HG02973 (cell line): Measurements from ENCODE around the gene TSACC.

Experiments used
- ATAC-seq: cut with Tn5 transposase; IDR thresholded peaks from one replicate; pipeline ENCODE4 v1.9.1; 2021; ENCODE audit warnings: moderate library complexity; ENCODE audit not compliant: unreplicated experiment

TSACC gene

DNA sequence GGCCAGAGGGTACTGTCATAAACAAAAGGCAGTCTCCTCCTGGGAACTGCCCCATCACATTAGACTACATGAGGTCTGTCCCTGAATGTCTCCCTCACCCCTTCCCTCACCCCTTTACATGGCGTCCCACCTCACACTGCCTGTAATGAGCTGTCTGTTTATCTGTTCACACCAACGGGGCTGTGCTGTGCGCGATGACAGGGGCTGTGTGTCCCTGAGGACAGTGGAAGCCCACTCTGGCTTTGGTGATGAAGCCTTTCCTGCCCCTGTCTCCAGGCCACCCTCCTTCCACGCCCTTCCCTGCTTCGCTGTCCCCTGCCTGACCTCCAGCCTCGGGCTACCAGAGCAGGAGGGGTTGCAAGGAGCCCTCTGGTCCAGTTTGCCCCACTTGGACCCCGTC is 53.4 kb downstream of the TSACC start:
- ATAC-seq, result no peak

DNA sequence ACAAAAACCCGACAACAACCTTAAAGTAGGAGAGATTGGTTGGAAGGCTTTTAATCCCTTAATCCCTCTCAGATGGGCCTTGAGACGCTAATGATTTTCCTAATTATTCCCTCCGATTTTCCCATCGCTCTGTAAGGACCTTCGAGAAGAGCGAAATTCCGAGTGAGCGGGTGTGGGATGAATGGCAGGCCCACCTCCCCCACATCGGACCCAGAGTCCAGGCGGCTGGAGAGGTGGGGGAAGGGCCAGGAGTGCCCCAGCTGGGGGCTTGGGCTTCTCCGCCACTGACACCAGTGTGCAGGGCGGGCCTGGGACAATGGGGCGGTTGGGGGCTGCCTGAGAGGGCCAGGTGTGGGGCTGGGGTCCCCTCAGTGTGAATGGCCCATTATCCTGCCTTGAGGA is 54.1 kb downstream of the TSACC start:
- no peak for ATAC-seq

DNA sequence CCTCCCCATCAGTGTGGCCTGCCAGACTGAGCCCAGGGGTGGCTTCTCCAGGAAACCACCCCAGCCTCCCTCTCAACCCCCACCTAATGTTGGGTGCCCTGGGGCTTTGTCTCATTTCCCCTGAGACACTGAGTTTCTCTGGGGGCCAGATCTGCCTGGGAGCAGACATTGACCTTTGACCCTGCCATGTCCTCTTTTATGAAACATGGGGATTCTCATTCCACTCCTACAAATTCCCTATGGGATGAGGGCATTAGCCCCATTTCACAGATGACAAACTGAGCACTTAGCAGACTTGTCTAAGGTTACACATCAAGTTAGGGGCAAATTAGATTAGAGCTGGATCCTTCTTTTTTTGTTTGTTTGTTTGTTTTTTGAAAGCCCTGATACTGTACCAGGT is 54.8 kb downstream of the TSACC start:
- ATAC-seq, result no peak

DNA sequence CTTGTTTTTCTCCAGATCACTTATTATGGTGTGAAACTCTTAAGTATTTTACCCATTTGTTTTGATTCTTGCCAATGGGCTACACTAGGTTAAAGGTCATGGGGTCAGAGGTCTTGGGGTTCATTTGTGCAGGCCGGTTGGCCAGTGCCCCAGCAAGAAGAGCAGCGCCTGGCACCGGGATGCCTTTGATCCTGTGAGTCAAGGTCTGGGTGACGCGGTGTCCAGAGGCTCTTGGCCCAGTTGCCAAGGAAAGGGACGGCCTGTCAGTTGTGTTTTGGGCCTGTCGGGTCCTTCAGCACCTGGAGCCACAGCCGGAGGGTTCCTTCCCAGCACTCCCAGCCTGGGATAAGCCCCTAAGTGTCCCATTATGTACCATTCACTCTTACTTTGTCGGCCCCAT is 55.8 kb downstream of the TSACC start:
- no peak for ATAC-seq

DNA sequence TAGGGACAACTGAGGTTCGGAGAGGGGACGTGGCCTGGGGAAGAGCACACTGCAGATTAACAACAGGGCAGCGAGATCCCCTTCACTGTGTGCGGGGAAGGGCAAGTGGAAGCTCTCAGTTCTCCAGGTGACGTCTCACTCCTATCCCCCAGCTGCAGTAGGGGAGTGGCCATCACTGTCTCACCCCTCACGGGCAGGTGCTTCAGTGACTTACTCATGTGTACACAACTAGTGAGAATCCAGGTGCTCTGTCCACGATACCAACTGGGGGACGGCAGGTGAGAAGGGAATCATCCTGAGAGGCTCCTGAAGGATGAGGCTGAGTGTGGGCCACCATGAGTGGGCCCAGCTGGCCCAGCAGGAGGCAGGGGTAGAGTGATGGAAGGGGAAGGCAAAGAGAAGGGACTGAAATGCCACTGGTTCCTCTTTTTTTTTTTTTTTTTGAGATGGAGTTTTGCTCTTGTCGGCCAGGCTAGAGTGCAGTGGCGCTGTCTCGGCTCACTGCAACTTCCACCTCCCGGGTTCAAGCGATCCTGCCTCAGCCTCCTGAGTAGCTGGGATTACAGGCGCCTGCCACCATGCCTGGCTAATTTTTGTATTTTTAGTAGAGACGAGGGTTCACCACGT is 56.6 kb downstream of the TSACC start:
- ATAC-seq, result no peak
